HG03108 (cell line): Measurements from ENCODE around the gene SYVN1.
A peak's percentile ranks its signal among the peaks of the same experiment; 100 is the strongest.

Source experiments
- ATAC-seq: cut with Tn5 transposase; IDR thresholded peaks from one replicate; pipeline ENCODE4 v1.9.1; 2021; ENCODE audit warnings: moderate library complexity; ENCODE audit not compliant: unreplicated experiment

The SYVN1 gene

DNA sequence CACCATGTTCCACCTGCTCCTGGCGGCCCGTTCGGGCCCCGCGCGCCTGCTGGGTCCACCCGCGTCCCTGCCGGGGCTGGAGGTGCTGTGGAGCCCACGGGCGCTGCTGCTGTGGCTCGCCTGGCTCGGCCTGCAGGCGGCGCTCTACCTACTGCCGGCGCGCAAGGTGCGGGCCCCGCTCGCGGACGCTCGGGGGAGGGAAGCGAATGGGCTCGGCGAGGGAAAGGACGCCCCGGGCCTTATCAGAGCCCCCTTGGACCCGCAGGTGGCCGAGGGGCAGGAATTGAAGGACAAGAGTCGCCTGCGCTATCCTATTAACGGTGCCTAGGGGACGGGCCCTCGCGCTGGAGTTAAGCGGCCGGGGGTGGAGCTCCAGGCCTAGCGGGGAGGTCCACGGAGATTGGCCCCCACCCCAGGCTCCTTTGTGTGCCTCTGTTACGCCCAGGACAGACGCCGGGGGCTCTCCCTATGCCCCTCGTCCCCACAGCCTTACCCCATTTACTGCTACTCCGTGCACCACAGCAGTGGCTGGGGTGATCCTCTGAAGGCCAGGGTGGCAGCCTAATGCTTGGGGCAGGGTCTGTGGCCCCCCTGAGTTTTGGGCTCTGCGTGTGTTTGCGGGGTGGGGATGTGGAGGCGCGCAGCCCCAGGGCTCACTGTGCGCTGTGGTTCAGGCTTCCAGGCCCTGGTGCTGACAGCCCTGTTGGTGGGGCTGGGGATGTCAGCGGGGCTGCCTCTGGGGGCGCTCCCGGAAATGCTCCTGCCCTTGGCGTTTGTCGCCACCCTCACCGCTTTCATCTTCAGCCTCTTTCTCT, 21.6 kb downstream of the SYVN1 start:
- ATAC-seq, result no peak

DNA sequence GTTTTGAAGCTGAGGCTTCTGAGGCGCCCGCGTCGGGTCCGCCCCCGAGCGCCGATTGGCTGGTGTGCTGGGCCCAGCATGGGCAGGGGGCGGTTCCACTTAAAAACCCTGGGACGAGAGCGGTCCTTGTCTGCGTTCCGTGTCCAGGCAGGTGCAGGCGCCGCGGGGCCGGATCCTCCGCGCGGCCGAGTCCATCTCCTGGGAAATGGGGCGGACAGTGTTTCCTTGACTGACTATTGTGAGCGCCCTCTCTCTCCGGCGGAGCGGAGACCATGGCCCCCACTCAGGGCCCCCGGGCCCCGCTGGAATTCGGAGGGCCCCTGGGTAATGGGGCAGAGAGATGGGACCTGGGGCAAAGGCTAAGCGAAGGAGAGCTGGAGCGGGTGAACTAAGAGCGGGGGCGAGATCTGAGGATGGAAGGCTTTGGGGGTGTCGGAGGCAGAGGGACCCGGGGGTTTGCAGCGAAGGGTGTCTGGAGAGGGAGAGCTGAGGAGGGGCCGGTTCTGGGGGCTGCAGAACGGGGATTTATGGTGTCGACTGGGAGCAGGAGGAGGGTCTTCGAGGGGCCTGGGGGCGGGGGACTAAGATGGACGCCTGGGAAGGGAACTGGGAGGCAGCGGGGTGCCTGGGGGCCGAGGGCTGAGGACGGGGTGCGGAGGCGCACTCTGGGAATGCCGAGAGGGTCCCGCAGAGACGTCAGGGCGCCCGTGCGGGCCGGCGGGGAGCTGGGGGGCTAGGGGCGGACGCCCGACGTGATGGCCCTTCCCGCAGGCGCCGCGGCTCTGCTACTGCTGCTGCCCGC, 22.4 kb downstream of the SYVN1 start, which contains the start of gene TM7SF2:
Gene TM7SF2, plus strand, starts transcription at position 129 of the 802 bp plus-strand sequence. Its CDS starts 144 bp downstream, at position 273.
- peak; percentile 66 for ATAC-seq

DNA sequence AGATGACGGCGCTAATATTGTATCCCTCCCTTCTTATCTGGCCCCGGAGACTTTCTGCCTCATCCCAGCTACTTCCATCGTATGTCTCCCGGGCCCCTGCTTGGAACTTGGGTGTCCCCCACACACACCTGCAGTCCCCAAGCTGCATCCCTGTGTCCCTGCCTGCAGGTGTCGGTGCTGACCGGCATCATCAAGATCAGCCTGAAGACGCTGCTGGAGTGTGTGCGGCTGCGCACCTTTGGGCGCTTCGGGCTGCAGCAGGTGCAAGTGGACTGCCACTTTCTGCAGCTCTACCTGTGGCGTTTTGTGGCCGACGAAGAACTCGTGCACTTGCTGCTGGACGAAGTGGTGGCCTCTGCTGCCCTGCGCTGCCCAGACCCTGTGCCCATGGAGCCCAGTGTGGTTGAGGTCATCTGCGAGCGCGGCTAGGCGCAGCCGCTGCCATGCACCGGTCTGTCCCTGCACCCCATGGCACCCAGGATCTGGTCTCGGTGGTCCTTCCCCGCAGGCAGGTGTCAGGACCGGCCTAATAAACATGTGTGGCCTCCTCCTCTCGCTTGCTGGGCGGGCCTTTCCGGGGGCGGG, 23.1 kb downstream of the SYVN1 start:
- no peak for ATAC-seq

DNA sequence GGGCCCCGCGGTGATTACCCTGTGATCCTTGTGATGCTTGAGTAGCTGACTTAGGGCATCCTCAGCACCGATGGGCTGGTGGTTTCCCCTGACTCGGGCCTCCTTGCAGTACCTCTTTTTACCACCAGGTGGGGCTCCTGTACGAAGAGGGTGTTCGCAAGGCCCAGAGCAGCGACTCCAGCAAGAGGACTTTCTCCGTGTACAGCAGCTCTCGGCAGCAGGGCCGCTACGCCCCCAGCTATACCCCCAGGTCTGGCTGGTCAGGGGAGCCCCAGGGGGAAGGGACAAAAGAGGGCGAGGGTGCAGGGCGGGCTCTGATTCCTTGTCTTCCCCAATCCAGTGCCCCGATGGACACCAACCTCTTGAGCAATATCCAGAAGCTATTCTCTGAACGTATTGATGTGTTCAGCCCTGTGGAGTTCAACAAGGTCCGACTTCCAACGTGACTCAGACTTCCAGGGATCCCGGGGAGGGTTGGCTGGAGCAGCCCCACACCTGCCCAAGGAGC, 23.9 kb downstream of the SYVN1 start:
- no peak for ATAC-seq

GRCh38 chr11:65109231-65110198, 24.8 kb downstream of the SYVN1 start:
- no peak for ATAC-seq

GRCh38 chr11:65108469-65109123, 25.7 kb downstream of the SYVN1 start:
- ATAC-seq, result no peak

GRCh38 chr11:65107751-65108468, 26.4 kb downstream of the SYVN1 start:
- no peak for ATAC-seq

DNA sequence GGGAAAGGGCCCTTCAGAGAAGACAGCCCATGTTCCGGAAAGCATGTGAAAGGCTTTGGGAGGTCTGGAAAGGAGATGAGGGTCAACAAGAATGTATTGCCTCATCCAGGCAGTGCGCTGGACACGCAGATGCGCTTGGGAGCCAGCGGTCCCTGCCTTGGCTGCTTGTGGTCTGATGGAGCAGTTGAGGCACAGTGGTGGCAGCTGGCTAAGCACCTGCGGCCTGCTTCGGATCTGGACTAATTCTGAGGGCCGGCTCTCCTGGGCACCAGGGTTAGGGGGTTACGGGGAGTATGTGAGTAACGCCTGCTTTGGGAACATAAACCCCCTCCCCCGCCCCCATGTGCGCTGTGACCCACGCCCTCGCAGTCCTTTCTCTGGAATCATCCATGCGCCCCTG, 27.2 kb downstream of the SYVN1 start:
- ATAC-seq, result no peak

DNA sequence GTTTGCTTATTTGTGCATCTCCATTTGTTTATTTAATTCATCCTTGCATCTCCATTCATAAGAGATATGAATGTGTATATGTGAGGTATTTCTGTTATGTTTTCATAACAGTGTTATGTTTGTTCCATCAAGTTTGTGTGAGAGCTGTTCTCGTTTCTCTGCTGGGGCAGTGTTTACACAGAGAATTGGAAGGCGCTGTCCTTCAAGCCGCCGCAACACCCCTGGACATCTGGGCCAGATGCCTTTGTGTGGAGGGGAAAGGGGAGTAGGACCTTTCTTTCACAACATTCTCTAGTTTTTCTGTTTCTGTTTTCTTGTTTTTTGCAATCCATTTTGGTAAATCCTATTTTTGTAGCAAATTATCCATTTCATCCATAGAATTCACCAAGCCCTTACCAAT, 29.7 kb downstream of the SYVN1 start:
- no peak for ATAC-seq

DNA sequence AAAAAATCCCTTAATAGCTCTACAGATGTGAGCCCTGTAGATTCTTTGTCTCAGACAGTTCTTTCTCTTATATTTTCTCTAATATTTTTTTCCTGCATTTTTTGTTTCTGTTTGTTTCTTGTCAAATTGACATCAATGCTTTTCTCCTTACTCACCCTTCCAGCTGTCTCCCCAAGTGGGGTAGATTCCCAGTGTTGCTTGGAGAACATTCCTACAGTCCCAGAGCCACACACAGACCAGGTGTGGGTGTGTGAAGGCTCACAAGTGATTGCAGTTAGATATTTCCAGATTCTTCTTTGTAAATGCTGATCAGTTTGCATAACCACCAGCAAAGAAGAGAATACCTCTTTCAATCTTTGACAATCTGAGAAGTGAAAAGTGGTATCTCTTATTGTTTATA, 30.8 kb downstream of the SYVN1 start:
- ATAC-seq, result no peak

DNA sequence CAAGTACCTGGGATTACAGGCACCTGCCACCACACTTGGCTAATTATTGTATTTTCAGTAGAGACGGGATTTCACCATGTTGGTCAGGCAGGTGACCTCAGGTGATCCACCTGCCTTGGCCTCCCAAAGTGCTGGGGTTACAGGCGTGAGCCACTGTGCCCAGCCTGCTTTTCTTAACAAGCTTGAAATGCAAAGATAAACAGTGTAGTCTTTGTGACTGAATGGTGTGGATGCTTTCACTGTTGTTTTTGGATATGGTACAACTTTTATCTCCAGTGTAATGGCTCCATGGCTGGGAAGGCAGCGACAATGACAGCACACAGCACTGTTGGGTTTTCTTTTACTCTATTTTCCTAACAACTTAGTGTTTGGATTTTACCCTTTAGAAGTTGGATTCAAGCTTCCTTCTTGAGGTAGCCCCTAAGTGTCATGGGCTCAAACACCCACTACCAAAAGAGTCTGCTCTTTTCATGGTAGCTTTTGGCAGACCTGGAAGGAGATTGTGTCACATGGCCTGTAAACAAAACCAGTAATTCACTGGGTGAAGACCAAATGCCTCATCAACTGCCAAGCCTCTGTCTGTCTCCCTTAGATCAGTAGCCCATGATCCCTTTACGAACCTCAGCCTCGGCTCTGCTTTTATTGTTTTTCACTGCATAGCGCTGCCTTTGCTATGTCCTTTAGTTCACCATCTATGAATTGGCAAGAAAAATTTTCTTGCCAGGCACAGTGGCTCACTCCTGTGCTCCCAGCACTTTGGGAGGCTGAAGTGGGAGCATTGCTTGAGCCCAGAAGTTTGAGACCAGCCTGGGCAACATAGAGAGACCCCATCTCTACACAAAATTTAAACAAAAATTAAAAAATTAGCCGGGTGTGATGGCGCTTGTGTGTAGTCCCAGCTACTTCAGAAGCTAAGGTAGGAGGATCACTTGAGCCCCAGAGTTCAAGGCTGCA, 31.9 kb downstream of the SYVN1 start:
- no peak for ATAC-seq

DNA sequence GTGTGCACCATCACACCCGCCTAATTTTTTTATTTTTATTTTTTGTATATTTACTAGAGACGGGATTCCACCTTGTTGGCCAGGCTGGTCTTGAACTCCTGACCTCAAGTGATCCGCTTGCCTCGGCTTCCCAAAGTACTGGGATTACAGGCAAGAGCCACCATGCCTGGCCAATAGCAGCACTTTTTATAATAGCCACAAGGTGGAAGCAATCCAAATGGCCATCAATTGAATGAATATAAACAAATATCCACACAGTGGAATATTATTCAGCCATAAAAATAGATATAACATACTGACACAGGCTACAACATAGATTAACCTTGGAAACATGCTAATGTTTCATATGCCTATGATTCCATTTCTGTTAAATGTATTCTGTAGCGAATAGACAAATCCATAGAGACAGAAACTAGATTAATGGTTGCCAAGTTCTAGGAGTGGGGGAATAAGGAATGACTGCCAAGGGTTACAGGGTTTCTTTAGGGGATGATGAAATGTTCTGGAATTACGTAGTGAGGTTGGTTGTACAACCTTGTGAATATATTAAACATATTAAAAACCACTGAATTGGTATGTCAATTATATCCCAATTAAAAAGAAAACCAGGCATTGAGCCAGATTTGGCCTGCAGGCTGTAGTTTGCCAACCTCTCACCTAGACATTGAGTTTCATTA, 33.5 kb downstream of the SYVN1 start:
- ATAC-seq, result no peak

- no peak for ATAC-seq
These were observed 37.4 kb downstream of the SYVN1 start for GRCh38 chr11:65096926-65097325.

GRCh38 chr11:65095974-65096806, 38.1 kb downstream of the SYVN1 start, which contains the start of gene VPS51:
Gene VPS51, plus strand, starts transcription at chr11:65096214. Its CDS starts 37 bp downstream, at chr11:65096251.
- peak; percentile 83 for ATAC-seq

- no peak for ATAC-seq
These were observed 38.9 kb downstream of the SYVN1 start for GRCh38 chr11:65095427-65095826.

DNA sequence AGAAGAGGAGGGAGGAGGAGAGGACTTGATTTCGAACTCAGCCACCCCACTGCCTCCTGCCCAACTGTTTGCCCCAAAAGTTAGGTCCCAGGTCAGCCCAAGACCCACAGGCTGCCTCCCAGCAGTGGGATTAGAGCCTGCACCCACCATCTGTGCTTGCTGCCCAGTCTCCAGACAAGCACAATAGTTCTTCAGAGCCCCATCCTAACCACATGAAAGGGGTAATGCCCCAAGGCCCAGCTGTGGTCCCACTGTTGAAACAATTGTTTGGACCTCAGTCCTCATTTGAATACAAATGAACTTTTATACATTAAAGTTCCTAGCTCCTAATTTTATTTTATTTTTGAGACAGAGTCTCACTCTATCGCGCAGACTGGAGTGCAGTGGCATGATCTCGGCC, 43.7 kb downstream of the SYVN1 start:
- no peak for ATAC-seq
